Neural cell (in vitro differentiated cells): ENCODE measurements around the gene TENT4B. TPM values are rescaled to one million over a fixed set of nuclear protein-coding genes. Genes with fewer than 3 reads are reported as not detected.

Experiments used
- H2AFZ ChIP-seq: fragments of 200-600, 300-800 bp; sonication (generic), shearing (Covaris generic); 2 replicates; pipeline ENCODE4 v1.6.0; 2014; ENCODE audit warnings: low read depth, mild to moderate bottlenecking, antibody characterized with exemption, low read length, moderate library complexity
- H3F3A ChIP-seq: fragments of 200-600 bp; shearing (Covaris generic); 2 replicates; pipeline ENCODE4 v1.6.1; 2016; ENCODE audit warnings: mild to moderate bottlenecking, moderate library complexity, mixed read lengths, antibody characterized with exemption, low read length; ENCODE audit not compliant: insufficient read depth, poor library complexity, severe bottlenecking
- H3K27ac ChIP-seq: fragments of 200-600, 300-800 bp; sonication (generic), shearing (Covaris generic); 2 replicates; pipeline ENCODE4 v1.5.1; 2014; ENCODE audit warnings: mild to moderate bottlenecking, low read length, moderate library complexity
- H3K27me3 ChIP-seq: fragments of 300-800, 200-600 bp; sonication (generic), shearing (Covaris generic); 2 replicates; pipeline ENCODE4 v1.6.0; 2014; ENCODE audit warnings: mild to moderate bottlenecking, low read depth, low read length, moderate library complexity; ENCODE audit not compliant: insufficient read depth
- H3K36me3 ChIP-seq: fragments of 300-800, 200-600 bp; sonication (generic), shearing (Covaris generic); 2 replicates; pipeline ENCODE4 v1.5.1; 2014; ENCODE audit warnings: mild to moderate bottlenecking, antibody characterized with exemption, low read length, moderate library complexity; ENCODE audit not compliant: insufficient read depth
- H3K4me2 ChIP-seq: fragments of 300-800, 200-600 bp; sonication (generic), shearing (Covaris generic); 2 replicates; pipeline ENCODE4 v1.6.0; 2014; ENCODE audit warnings: mild to moderate bottlenecking, low read length
- H3K4me3 ChIP-seq: fragments of 300-800, 200-600 bp; sonication (generic), shearing (Covaris generic); 2 replicates; pipeline ENCODE4 v1.5.1; 2014; ENCODE audit warnings: mild to moderate bottlenecking, low read length, moderate library complexity
- H3K79me2 ChIP-seq: fragments of 200-600 bp; shearing (Covaris generic); replicated peaks from 2 replicates; pipeline ENCODE4 v1.6.0; 2014; ENCODE audit warnings: mild to moderate bottlenecking, low read length, moderate library complexity; ENCODE audit not compliant: insufficient read depth
- H3K9ac ChIP-seq: fragments of 300-800, 200-600 bp; sonication (generic), shearing (Covaris generic); 2 replicates; pipeline ENCODE4 v1.6.1; 2016; ENCODE audit warnings: mild to moderate bottlenecking, low read length, mixed read lengths
- H3K9me2 ChIP-seq: fragments of 200-600 bp; shearing (Covaris generic); 2 replicates; pipeline ENCODE4 v1.6.1; 2016; ENCODE audit warnings: mild to moderate bottlenecking, low read length, mixed read lengths; ENCODE audit not compliant: insufficient read depth
- H3K9me3 ChIP-seq: fragments of 200-600, 300-800 bp; sonication (generic), shearing (Covaris generic); 2 replicates; pipeline ENCODE4 v1.6.1; 2016; ENCODE audit warnings: mild to moderate bottlenecking, mixed run types, low read length, moderate library complexity, mixed read lengths
- H4K20me1 ChIP-seq: fragments of 200-600 bp; shearing (Covaris generic); 2 replicates; pipeline ENCODE4 v1.6.1; 2016; ENCODE audit warnings: mild to moderate bottlenecking, mixed run types; ENCODE audit not compliant: insufficient read depth
- CTCF ChIP-seq: fragments of 450-650 bp; IDR thresholded peaks from 2 replicates; pipeline ENCODE4 v1.5.1; 2014; ENCODE audit warnings: antibody characterized with exemption, mild to moderate bottlenecking, moderate library complexity; ENCODE audit not compliant: poor library complexity, severe bottlenecking
- EP300 ChIP-seq: fragments of 450-650 bp; conservative IDR thresholded peaks from 2 replicates; pipeline ENCODE4 v1.6.1; 2014; ENCODE audit warnings: antibody characterized with exemption, mild to moderate bottlenecking, moderate library complexity; ENCODE audit not compliant: poor library complexity, severe bottlenecking
- EZH2 ChIP-seq: fragments of 200-600, 300-800 bp; shearing (Covaris generic), sonication (generic); IDR thresholded peaks from 2 replicates; pipeline ENCODE4 v1.6.1; 2014; ENCODE audit warnings: antibody characterized with exemption, low read length, borderline replicate concordance, mild to moderate bottlenecking; ENCODE audit not compliant: insufficient read depth, poor library complexity, severe bottlenecking
- MXI1 ChIP-seq: fragments of 450-650 bp; conservative IDR thresholded peaks from 2 replicates; pipeline ENCODE4 v1.6.1; 2014; ENCODE audit warnings: antibody characterized with exemption, mild to moderate bottlenecking; ENCODE audit not compliant: poor library complexity, severe bottlenecking
- POLR2AphosphoS5 ChIP-seq: IDR thresholded peaks from 2 replicates; pipeline ENCODE4 v1.6.1; 2012
- RAD21 ChIP-seq: fragments of 450-650 bp; conservative IDR thresholded peaks from 2 replicates; pipeline ENCODE4 v1.6.1; 2014; ENCODE audit warnings: antibody characterized with exemption, mild to moderate bottlenecking, moderate library complexity
- REST ChIP-seq: IDR thresholded peaks from 2 replicates; pipeline ENCODE4 v1.6.1; 2012; ENCODE audit warnings: borderline replicate concordance
- SMC3 ChIP-seq: fragments of 450-650 bp; conservative IDR thresholded peaks from 2 replicates; pipeline ENCODE4 v1.6.1; 2014; ENCODE audit warnings: antibody characterized with exemption, mild to moderate bottlenecking, moderate library complexity; ENCODE audit not compliant: poor library complexity
- TAF1 ChIP-seq: IDR thresholded peaks from 2 replicates; pipeline ENCODE4 v1.6.1; 2012; ENCODE audit warnings: low read depth
- polyA plus RNA-seq: library from polyadenylated mRNA; depleted of rRNA; stranded (reverse); fragments of >200 nt; gene quantifications from 2 replicates; pipeline ENCODE4 v1.2.3, GENCODE V29; 2014

TENT4B gene
- polyA plus RNA-seq, 1 donor from 2014 or later, result 16.9 TPM

- H3K4me3 ChIP-seq, result no peak overlapping the region
- H3K79me2 ChIP-seq, result no peaks in the 10 kb centered on the region
- no peaks in the 10 kb centered on the region for H3K9me3 ChIP-seq
- no peaks in the 10 kb centered on the region for H3K27me3 ChIP-seq
- no peak overlapping the region for H2AFZ ChIP-seq
- H3K36me3 ChIP-seq, result no peaks in the 10 kb centered on the region
- TF ChIP-seq EZH2 (no peak), TAF1 (no peak), POLR2AphosphoS5 (no peak)
- no peak overlapping the region for H3K4me2 ChIP-seq
- no peak overlapping the region for H3K9ac ChIP-seq
- no peak overlapping the region for H3K27ac ChIP-seq
- no peaks in the 10 kb centered on the region for H3K9me2 ChIP-seq
- no peaks in the 10 kb centered on the region for H4K20me1 ChIP-seq
- no peaks in the 10 kb centered on the region for H3F3A ChIP-seq
These were observed 116.1 kb downstream of the TENT4B start for GRCh38 chr16:50269061-50269705.

- Histone ChIP-seq H3K4me3 (no peak overlapping the region), H3K27me3 (no peaks in the 10 kb centered on the region), H3K36me3 (no peaks in the 10 kb centered on the region), H3K79me2 (no peaks in the 10 kb centered on the region), H2AFZ (no peak overlapping the region), H3K9me2 (no peaks in the 10 kb centered on the region), H3K9ac (no peak overlapping the region), H3F3A (no peaks in the 10 kb centered on the region), H3K9me3 (no peaks in the 10 kb centered on the region), H4K20me1 (no peaks in the 10 kb centered on the region), H3K4me2 (no peak overlapping the region), H3K27ac (no peak overlapping the region)
- no peak for TF ChIP-seq TAF1
- no peak for TF ChIP-seq RAD21
- no peak for TF ChIP-seq CTCF
- no peak for TF ChIP-seq SMC3
- no peak for TF ChIP-seq EP300
- no peak for TF ChIP-seq POLR2AphosphoS5
- no peak for TF ChIP-seq MXI1
- no peak for TF ChIP-seq EZH2
- no peak for TF ChIP-seq REST
These were observed 116.8 kb downstream of the TENT4B start for GRCh38 chr16:50269769-50270509.
